Esophagus muscularis mucosa (tissue), 4 donors: ENCODE data around the gene RASGRF2. TPM values are rescaled to one million over a fixed set of nuclear protein-coding genes. Genes with fewer than 3 reads are reported as not detected.

Experiments
- DNase-seq: peaks from one replicate; pipeline ENCODE4 v3.0.0-alpha.2; 2017; ENCODE audit errors: extremely low spot score
- H3K27ac ChIP-seq, 4 donors: fragments of 200-600 bp; sonication (generic); replicated peaks in 1 of 4; 1 replicate in 3 of 4; 2 replicates in 1 of 4; pipeline ENCODE4 v1.5.1; 2016 to 2019; ENCODE audit warnings: mild to moderate bottlenecking in 1 of 4
- H3K27me3 ChIP-seq, 4 donors: fragments of 200-600 bp; sonication (generic); one replicate each; pipeline versions ENCODE4 v1.5.1 to v1.6.0; 2016 to 2019
- H3K36me3 ChIP-seq, 4 donors: fragments of 200-600 bp; sonication (generic); one replicate each; pipeline ENCODE4 v1.5.1; 2016 to 2019
- H3K4me1 ChIP-seq, 4 donors: fragments of 200-600 bp; sonication (generic); one replicate each; pipeline ENCODE4 v1.5.1; 2016 to 2019
- H3K4me3 ChIP-seq, 4 donors: fragments of 200-600 bp; sonication (generic); 1 replicate in 2 of 4; 2 replicates in 2 of 4; pipeline ENCODE4 v1.5.1; 2016 to 2019; ENCODE audit warnings: mild to moderate bottlenecking in 4 of 4, moderate library complexity in 1 of 4
- H3K9me3 ChIP-seq, 4 donors: fragments of 200-600 bp; sonication (generic); 1 replicate in 3 of 4; 2 replicates in 1 of 4; pipeline ENCODE4 v1.5.1; 2016 to 2019
- CTCF ChIP-seq, 3 experiments: fragments of 200-600 bp in 2 of 3; fragments of 450-650 bp in 1 of 3; sonication (generic) in 2 of 3; IDR thresholded peaks; one replicate each; pipeline ENCODE4 v1.5.1; 2017 to 2019; ENCODE audit warnings: antibody characterized with exemption in 3 of 3, mild to moderate bottlenecking in 2 of 3, moderate library complexity in 1 of 3
- EP300 ChIP-seq: sonication (generic); formaldehyde crosslinking; IDR thresholded peaks from one replicate; pipeline ENCODE4 v1.6.1; 2017; ENCODE audit warnings: antibody characterized with exemption
- POLR2A ChIP-seq: fragments of 450-650 bp; IDR thresholded peaks from one replicate; pipeline ENCODE4 v1.6.1; 2017; ENCODE audit warnings: antibody characterized with exemption, moderate library complexity, mild to moderate bottlenecking, low read depth
- POLR2AphosphoS5 ChIP-seq, 2 donors: sonication (generic); formaldehyde crosslinking; IDR thresholded peaks; one replicate each; pipeline ENCODE4 v1.6.1; 2017; ENCODE audit warnings: antibody characterized with exemption in 2 of 2
- whole genome bisulfite sequencing: methylation state at CpG from one replicate; pipeline ENCODE4 v1.1.5; 2018; 5-methylcytosine and 5-hydroxymethylcytosine counted together
- intact Hi-C: fragments of 100-400 bp; cut with DNase I; formaldehyde crosslinking; loops from one replicate; pipeline ENCODE4 v1.15.1; 2023
- total RNA-seq, 4 donors: library from RNA; depleted of rRNA; stranded (reverse); fragments of >200 nt; gene quantifications; one replicate each; pipeline versions ENCODE4 v1.1.0 to v1.2.1, GENCODE V29; 2016

The RASGRF2 gene
- total RNA-seq, 4 donors from 2014 or later = 4.2 to 7.6 (median 5.9) TPM

GRCh38 chr5:81203729-81204128 lies 243.6 kb downstream of the RASGRF2 start:
- intact Hi-C loops = no loop called here
- no peaks in the 10 kb centered on the region for H3K27me3 ChIP-seq
- no peak overlapping the region for H3K27ac ChIP-seq
- H3K36me3 ChIP-seq = peaks cover 0 to 5% (median 0%) of the 10 kb centered on the region in 4 donors
- no peaks in the 10 kb centered on the region for H3K4me1 ChIP-seq
- 92% methylated on average over 3 of the region's 3 CpGs for WGBS
- no peak overlapping the region for H3K4me3 ChIP-seq
- no peak for TF ChIP-seq POLR2AphosphoS5 (IDR thresholded peaks at IDR 0.05)
- no peak for TF ChIP-seq EP300
- no peak for TF ChIP-seq POLR2A
- TF ChIP-seq CTCF (IDR thresholded peaks at IDR 0.05) = no peak
- no peak for DNase-seq
- no peaks in the 10 kb centered on the region for H3K9me3 ChIP-seq

- intact Hi-C loops = no loop called here
- no peak overlapping the region for H3K27ac ChIP-seq
- H3K9me3 ChIP-seq = no peaks in the 10 kb centered on the region
- no peak overlapping the region for H3K4me3 ChIP-seq
- H3K36me3 ChIP-seq = peaks cover 0 to 8% (median 0%) of the 10 kb centered on the region in 4 donors
- 100% methylated on average over 1 of the region's 1 CpG for WGBS
- no peak for DNase-seq
- no peaks in the 10 kb centered on the region for H3K27me3 ChIP-seq
- H3K4me1 ChIP-seq = no peaks in the 10 kb centered on the region
- TF ChIP-seq EP300 = no peak
- no peak for TF ChIP-seq POLR2A
- TF ChIP-seq CTCF (IDR thresholded peaks at IDR 0.05) = no peak
- TF ChIP-seq POLR2AphosphoS5 (IDR thresholded peaks at IDR 0.05) = no peak
Observed at GRCh38 chr5:81204205-81204604, 244.0 kb downstream of the RASGRF2 start.

- TF ChIP-seq CTCF (IDR thresholded peaks at IDR 0.05) (no peak), POLR2A (no peak), EP300 (no peak), POLR2AphosphoS5 (IDR thresholded peaks at IDR 0.05) (no peak)
- Histone ChIP-seq H3K36me3 (peaks cover 0 to 11% (median 0%) of the 10 kb centered on the region in 4 donors), H3K27me3 (no peaks in the 10 kb centered on the region), H3K9me3 (no peaks in the 10 kb centered on the region), H3K4me3 (no peak overlapping the region), H3K4me1 (no peaks in the 10 kb centered on the region), H3K27ac (no peak overlapping the region)
- WGBS = 88% methylated on average over 4 of the region's 4 CpGs
- intact Hi-C loops = no loop called here
- no peak for DNase-seq
Observed at GRCh38 chr5:81205058-81205457, 244.9 kb downstream of the RASGRF2 start.

- no peaks in the 10 kb centered on the region for H3K4me1 ChIP-seq
- intact Hi-C loops = no loop called here
- TF ChIP-seq POLR2AphosphoS5 (IDR thresholded peaks at IDR 0.05) = no peak
- TF ChIP-seq POLR2A = no peak
- TF ChIP-seq CTCF (IDR thresholded peaks at IDR 0.05) = no peak
- no peak for TF ChIP-seq EP300
- no peak overlapping the region for H3K27ac ChIP-seq
- no peak for DNase-seq
- H3K36me3 ChIP-seq = peaks cover 0 to 14% (median 0%) of the 10 kb centered on the region in 4 donors
- H3K9me3 ChIP-seq = no peaks in the 10 kb centered on the region
- H3K27me3 ChIP-seq = no peaks in the 10 kb centered on the region
- WGBS = 77% methylated on average over 5 of the region's 5 CpGs
- H3K4me3 ChIP-seq = no peak overlapping the region
Observed at GRCh38 chr5:81207009-81207408, 246.8 kb downstream of the RASGRF2 start.

GRCh38 chr5:81208904-81209303 lies 248.7 kb downstream of the RASGRF2 start:
- no peaks in the 10 kb centered on the region for H3K27me3 ChIP-seq
- 77% methylated on average over 4 of the region's 4 CpGs for WGBS
- no peaks in the 10 kb centered on the region for H3K9me3 ChIP-seq
- H3K36me3 ChIP-seq = peaks cover 0 to 14% (median 0%) of the 10 kb centered on the region in 4 donors
- no peaks in the 10 kb centered on the region for H3K4me1 ChIP-seq
- DNase-seq = no peak
- no peak overlapping the region for H3K4me3 ChIP-seq
- no peak for TF ChIP-seq EP300
- no peak for TF ChIP-seq CTCF (IDR thresholded peaks at IDR 0.05)
- TF ChIP-seq POLR2A = no peak
- H3K27ac ChIP-seq = no peak overlapping the region
- intact Hi-C loops = no loop called here
